ENCODE data around the gene CNN1. TPM values are rescaled to one million over a fixed set of nuclear protein-coding genes. Genes with fewer than 3 reads are reported as not detected.
A peak's percentile ranks its signal among the peaks of the same experiment; 100 is the strongest.

The CNN1 gene
- total and polyA plus RNA-seq, 2 of the 13 experiments (the other 11 are each of a cell fraction or from before 2014, with no cell fraction given): 0.70 to 1.1 TPM

- TF ChIP-seq ZNF280D (CRISPR knock-in tag; IDR thresholded peaks at IDR 0.05) (no peak), RAD51 (IDR thresholded peaks at IDR 0.05; ENCODE audit: borderline replicate concordance) (no peak), KLF9 (CRISPR knock-in tag; IDR thresholded peaks at IDR 0.05; ENCODE audit: low read depth) (no peak), NCOA2 (CRISPR knock-in tag; IDR thresholded peaks at IDR 0.05) (peak; percentile 17; the same call in 1 of the 2 replicates), ZSCAN12 (CRISPR knock-in tag; IDR thresholded peaks at IDR 0.05) (no peak), RFXAP (CRISPR knock-in tag; IDR thresholded peaks at IDR 0.05; ENCODE audit: borderline replicate concordance) (no peak), ZNF878 (CRISPR knock-in tag; IDR thresholded peaks at IDR 0.05) (no peak), ZNF292 (CRISPR knock-in tag; IDR thresholded peaks at IDR 0.05; ENCODE audit: borderline replicate concordance, low read depth) (peak; percentile 20; the same call in 1 of the 2 replicates), ZBTB10 (CRISPR knock-in tag; IDR thresholded peaks at IDR 0.05; ENCODE audit: borderline replicate concordance) (no peak), ZFP36L1 (CRISPR knock-in tag; IDR thresholded peaks at IDR 0.05) (no peak), ZNF350 (CRISPR knock-in tag; IDR thresholded peaks at IDR 0.05; ENCODE audit: borderline replicate concordance, low read depth) (peak; percentile 64), AKNA (CRISPR knock-in tag; IDR thresholded peaks at IDR 0.05; ENCODE audit: borderline replicate concordance) (no peak), ZNF549 (CRISPR knock-in tag; IDR thresholded peaks at IDR 0.05) (no peak), ZNF777 (CRISPR knock-in tag; IDR thresholded peaks at IDR 0.05) (0 out of 2 replicates have a peak, but pooled peaks have one; percentile 6), SIX4 (CRISPR knock-in tag; IDR thresholded peaks at IDR 0.05) (no peak)
Observed at GRCh38 chr19:11558881-11559828, 20.5 kb downstream of the CNN1 start, which contains the start of gene ELOF1 (continued).

All from HepG2 (cell line).